Rectal smooth muscle tissue (tissue), 1 donor: ENCODE results near the gene LDB3.
A peak's percentile ranks its signal among the peaks of the same experiment; 100 is the strongest.

ENCODE experiments used
- H3K27ac ChIP-seq: one replicate; pipeline ENCODE4 v1.7.0; 2013; ENCODE audit warnings: low read depth, low read length, inconsistent platforms
- H3K27me3 ChIP-seq: one replicate; pipeline ENCODE4 v1.7.0; 2013; ENCODE audit warnings: low read length; ENCODE audit not compliant: control insufficient read depth, insufficient read depth
- H3K36me3 ChIP-seq: one replicate; pipeline ENCODE4 v1.7.0; 2013; ENCODE audit warnings: low read length; ENCODE audit not compliant: control insufficient read depth, insufficient read depth
- H3K4me1 ChIP-seq: one replicate; pipeline ENCODE4 v1.7.0; 2013; ENCODE audit warnings: low read length; ENCODE audit not compliant: control insufficient read depth, insufficient read depth
- H3K4me3 ChIP-seq: one replicate; pipeline ENCODE4 v1.7.0; 2013; ENCODE audit warnings: low read length
- H3K9ac ChIP-seq: one replicate; pipeline ENCODE4 v1.7.0; 2013; ENCODE audit warnings: low read length

Gene LDB3

DNA sequence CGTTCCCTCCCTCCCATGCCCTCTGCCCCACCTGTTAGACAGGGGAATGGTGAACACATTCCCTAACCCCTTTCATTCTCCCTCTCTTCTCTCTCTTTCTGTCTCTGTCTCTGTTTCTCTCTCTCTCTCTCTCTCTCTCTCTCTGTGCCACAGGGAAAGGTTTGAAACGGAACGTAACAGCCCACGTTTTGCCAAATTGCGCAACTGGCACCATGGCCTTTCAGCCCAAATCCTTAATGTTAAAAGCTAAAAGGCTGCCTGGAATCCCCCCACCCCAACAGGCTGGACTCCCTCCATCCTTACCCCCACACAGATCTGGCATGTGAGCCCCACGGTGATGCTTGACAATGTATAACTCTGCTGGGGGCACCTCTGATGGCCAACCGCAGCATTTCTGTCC, 30.8 kb downstream of the LDB3 start:
- no peak overlapping the region for H3K27ac ChIP-seq
- peaks cover 2% of the 10 kb centered on the region for H3K36me3 ChIP-seq
- H3K4me1 ChIP-seq: no peaks in the 10 kb centered on the region
- H3K9ac ChIP-seq: no peak overlapping the region
- no peak overlapping the region for H3K4me3 ChIP-seq
- no peaks in the 10 kb centered on the region for H3K27me3 ChIP-seq

DNA sequence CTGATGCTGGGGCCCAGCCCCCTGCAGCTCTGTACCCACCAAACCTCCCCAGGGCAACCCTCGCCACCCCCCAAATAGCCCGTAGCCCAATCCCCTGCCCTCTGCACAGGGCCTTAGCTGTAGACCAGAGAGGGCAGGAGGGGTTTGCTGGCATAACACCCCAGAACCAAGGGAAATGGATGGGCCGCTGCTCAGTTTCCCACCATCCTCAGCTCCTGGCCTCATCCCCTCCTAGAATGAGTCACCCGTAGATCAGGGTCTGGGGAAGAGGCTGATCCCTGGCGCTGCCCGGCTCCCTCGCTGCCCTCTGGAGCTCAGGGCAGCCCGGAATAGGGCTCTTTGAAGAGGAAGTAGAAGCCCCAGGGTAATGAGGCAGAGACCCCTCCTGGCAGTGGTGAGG, 31.2 kb downstream of the LDB3 start:
- no peaks in the 10 kb centered on the region for H3K4me1 ChIP-seq
- H3K27me3 ChIP-seq: no peaks in the 10 kb centered on the region
- no peak overlapping the region for H3K27ac ChIP-seq
- no peak overlapping the region for H3K9ac ChIP-seq
- H3K36me3 ChIP-seq: peaks cover 2% of the 10 kb centered on the region
- H3K4me3 ChIP-seq: no peak overlapping the region

DNA sequence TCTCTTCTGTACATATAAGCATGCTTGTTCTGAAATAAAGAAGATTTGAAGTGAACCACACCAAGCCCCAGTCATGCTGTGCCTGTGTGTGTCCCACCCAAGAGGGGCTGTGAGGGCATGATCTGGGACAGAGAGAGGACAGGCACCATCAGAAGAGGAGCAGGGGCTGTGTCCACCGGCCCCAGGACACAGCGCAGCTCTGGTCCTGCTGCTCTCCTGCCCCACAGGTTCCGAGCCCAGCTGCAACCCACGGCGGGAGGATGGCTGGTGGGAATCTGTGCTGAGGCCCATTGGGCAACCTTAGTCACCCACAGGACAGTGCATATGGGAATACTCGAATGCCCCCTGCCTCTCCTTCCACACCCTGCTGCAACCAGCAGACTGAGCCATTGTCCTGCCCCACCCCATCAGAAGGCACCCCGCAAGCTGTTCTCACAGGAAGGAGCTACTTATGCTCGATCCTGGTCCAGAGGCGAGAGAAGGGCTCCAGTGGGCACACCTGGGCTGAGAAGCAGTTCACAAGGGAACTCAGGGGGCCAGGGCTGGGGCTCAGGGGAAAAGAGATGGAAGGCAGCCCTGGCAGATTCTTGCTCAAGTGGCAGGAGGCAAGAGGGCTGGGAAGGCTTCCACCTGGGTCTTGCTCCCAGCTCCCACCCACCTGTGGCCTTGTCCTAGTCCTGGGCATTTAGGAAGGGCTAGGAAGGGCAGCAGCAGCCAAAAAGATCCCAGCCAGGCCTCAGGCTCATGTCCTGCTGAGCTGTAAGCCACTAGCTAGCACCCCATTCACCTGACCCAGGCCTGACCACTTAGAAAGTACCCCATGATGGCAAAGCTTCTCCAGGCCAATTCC, 31.9 kb downstream of the LDB3 start:
- H3K4me1 ChIP-seq: no peaks in the 10 kb centered on the region
- peaks cover 2% of the 10 kb centered on the region for H3K36me3 ChIP-seq
- H3K9ac ChIP-seq: no peak overlapping the region
- no peaks in the 10 kb centered on the region for H3K27me3 ChIP-seq
- no peak overlapping the region for H3K4me3 ChIP-seq
- no peak overlapping the region for H3K27ac ChIP-seq

DNA sequence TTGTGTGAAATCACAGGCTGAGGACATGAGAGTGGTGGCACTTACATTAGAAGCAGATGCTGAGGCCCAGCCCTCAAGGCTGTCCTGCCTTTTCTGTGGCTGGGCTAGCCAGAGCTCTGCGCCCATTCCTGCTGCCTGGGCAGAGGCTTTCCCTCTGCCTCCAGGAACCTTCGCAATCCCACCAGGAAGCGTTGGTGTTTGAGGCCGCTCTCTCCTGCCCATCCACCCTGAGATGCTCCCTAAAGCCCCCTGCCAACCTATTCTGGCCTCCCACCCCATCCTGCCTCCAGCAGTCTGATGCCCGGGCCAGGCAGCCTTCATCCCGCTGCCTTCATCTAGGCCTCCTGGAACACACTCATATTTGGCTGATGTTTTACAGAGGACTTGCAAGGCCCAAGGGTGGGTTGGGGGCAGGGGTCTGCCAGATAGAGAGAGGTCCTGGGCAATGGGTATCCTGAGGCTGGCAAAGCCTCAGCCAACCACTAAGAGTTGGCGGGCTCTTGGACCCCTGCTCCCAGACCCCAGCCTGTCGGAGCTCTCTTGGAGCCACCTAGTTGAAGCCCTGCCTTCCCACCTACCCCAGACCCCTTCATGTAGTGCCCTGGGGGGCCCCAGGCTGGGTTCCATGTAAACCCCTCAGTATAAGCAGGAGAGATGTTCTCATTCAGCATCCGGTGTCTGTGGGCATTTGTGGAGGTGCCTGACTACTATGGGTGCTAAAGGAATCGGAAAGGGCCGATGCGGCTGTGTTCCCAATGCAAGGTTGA, 32.7 kb downstream of the LDB3 start:
- peaks cover 2% of the 10 kb centered on the region for H3K36me3 ChIP-seq
- H3K9ac ChIP-seq: no peak overlapping the region

GRCh38 chr10:86703176-86703575, 34.9 kb downstream of the LDB3 start:
- no peak overlapping the region for H3K27ac ChIP-seq
- H3K9ac ChIP-seq: no peak overlapping the region
- H3K4me3 ChIP-seq: no peak overlapping the region
- no peaks in the 10 kb centered on the region for H3K27me3 ChIP-seq
- no peaks in the 10 kb centered on the region for H3K4me1 ChIP-seq
- peaks cover 2% of the 10 kb centered on the region for H3K36me3 ChIP-seq

More for the DNA sequence above, 32.7 kb downstream of the LDB3 start:
- Histone ChIP-seq H3K27me3 (no peaks in the 10 kb centered on the region), H3K4me3 (no peak overlapping the region), H3K4me1 (no peaks in the 10 kb centered on the region), H3K27ac (no peak overlapping the region)

- Histone ChIP-seq H3K9ac (no peak overlapping the region), H3K36me3 (peaks cover 2% of the 10 kb centered on the region), H3K4me1 (no peaks in the 10 kb centered on the region), H3K27me3 (no peaks in the 10 kb centered on the region), H3K4me3 (no peak overlapping the region), H3K27ac (no peak overlapping the region)
These were observed 36.8 kb downstream of the LDB3 start for GRCh38 chr10:86705139-86705538.

GRCh38 chr10:86705905-86706304, 37.6 kb downstream of the LDB3 start:
- H3K4me3 ChIP-seq: no peak overlapping the region
- no peaks in the 10 kb centered on the region for H3K27me3 ChIP-seq
- H3K4me1 ChIP-seq: peaks cover 4% of the 10 kb centered on the region
- peak overlapping the region; percentile 27 for H3K27ac ChIP-seq
- H3K36me3 ChIP-seq: no peaks in the 10 kb centered on the region
- H3K9ac ChIP-seq: no peak overlapping the region

DNA sequence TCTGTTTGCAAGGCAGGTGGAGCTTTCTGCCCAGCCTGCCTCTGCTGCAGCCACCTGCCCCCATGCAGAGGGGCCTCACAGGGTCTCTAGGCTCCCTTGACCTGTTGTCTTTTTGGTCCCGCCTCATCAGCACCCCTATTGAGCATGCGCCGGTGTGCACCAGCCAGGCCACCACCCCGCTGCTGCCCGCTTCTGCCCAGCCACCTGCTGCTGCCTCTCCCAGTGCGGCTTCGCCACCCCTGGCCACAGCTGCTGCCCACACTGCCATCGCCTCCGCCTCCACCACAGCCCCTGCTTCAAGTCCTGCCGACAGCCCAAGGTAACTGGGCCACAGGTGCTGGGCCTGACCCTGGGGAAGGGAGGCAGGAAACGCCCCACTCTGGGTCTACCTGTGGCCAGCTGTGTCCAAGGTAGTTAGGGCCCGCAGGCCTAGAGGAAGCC, 38.1 kb downstream of the LDB3 start:
- H3K36me3 ChIP-seq: no peaks in the 10 kb centered on the region
- peak overlapping the region; percentile 37 for H3K27ac ChIP-seq
- H3K27me3 ChIP-seq: no peaks in the 10 kb centered on the region
- no peak overlapping the region for H3K4me3 ChIP-seq
- H3K4me1 ChIP-seq: peaks cover 5% of the 10 kb centered on the region
- H3K9ac ChIP-seq: no peak overlapping the region

- no peak overlapping the region for H3K9ac ChIP-seq
- H3K4me1 ChIP-seq: peaks cover 6% of the 10 kb centered on the region
- no peak overlapping the region for H3K4me3 ChIP-seq
- no peaks in the 10 kb centered on the region for H3K36me3 ChIP-seq
- no peaks in the 10 kb centered on the region for H3K27me3 ChIP-seq
- H3K27ac ChIP-seq: peak overlapping the region; percentile 37
These were observed 38.7 kb downstream of the LDB3 start for GRCh38 chr10:86706977-86707376.

- no peak overlapping the region for H3K4me3 ChIP-seq
- peaks cover 10% of the 10 kb centered on the region for H3K4me1 ChIP-seq
- H3K36me3 ChIP-seq: no peaks in the 10 kb centered on the region
- peak overlapping the region; percentile 37 for H3K27ac ChIP-seq
- no peak overlapping the region for H3K9ac ChIP-seq
- no peaks in the 10 kb centered on the region for H3K27me3 ChIP-seq
These were observed 39.2 kb downstream of the LDB3 start for GRCh38 chr10:86707505-86707904.

- Histone ChIP-seq H3K27ac (peak overlapping the region; percentile 30), H3K4me1 (peaks cover 10% of the 10 kb centered on the region), H3K27me3 (no peaks in the 10 kb centered on the region), H3K36me3 (no peaks in the 10 kb centered on the region), H3K4me3 (no peak overlapping the region), H3K9ac (no peak overlapping the region)
These were observed 39.9 kb downstream of the LDB3 start for GRCh38 chr10:86708068-86708782.

GRCh38 chr10:86708783-86709380, 40.6 kb downstream of the LDB3 start:
- Histone ChIP-seq H3K4me3 (no peak overlapping the region), H3K27ac (peak overlapping the region; percentile 6), H3K4me1 (peaks cover 10% of the 10 kb centered on the region), H3K27me3 (no peaks in the 10 kb centered on the region), H3K36me3 (no peaks in the 10 kb centered on the region), H3K9ac (no peak overlapping the region)
